UCSD-AML1 (cell line): ENCODE results near the gene CDC20.
A peak's percentile ranks its signal among the peaks of the same experiment; 100 is the strongest.
"Not testable (repeated sequence)": the region's sequence is repeated elsewhere in the genome, so short reads cannot be mapped to it uniquely, and the experiment has no call there.

Source experiments
- DNase-seq: peaks from one replicate; lab custom pipeline; 2025; ENCODE audit not compliant: unreplicated experiment; lab: John Stamatoyannopoulos, UW

The CDC20 gene

DNA sequence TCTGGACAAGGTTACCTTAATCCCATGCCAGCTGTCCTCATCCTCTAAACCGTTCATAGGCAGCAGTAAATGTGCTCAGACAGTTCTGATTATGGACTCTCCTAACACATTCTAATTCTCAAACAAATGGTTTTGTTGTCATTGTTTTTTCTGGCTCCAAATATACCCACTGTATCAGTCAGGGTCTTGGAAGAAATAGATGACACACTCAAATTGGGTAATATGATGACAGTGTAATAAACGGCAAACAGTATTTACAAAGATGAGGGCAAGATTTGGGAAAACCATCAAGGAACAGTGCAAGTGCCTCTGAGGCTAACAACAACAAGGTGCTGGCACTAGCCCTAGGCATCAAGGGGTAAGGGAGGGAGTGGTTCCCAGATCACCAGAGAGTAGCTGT lies 4.3 kb upstream of the CDC20 start:
- DNase-seq = no peak

- no peak for DNase-seq
Observed at GRCh38 chr1:43354936-43355335, 3.8 kb upstream of the CDC20 start.

DNA sequence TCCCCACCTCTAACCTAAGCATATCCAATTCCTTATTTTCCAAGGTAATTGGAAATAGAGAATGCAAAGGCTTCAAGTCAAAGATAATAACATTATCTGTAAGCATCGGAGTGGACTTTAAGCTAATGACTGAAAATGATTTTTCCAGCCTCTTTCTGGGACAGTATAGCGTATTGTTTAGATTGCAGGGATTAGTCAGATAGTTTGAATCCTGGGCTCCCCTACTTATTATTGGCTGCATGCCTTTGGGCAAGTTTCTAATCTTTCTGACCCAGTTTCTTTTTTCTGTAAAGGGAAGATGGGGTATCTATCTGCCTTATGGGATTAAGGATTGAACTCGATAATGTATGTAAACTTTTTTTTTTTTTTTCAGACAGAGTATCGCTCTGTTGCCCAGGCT lies 1.5 kb upstream of the CDC20 start:
- no peak for DNase-seq

- DNase-seq = peak; percentile 62
Observed at GRCh38 chr1:43358121-43358745, 548 bp upstream of the CDC20 start.

- no peak for DNase-seq
Observed at GRCh38 chr1:43359696-43360095, 915 bp downstream of the CDC20 start.

- DNase-seq = no peak
Observed at GRCh38 chr1:43360616-43361015, 1.8 kb downstream of the CDC20 start.

DNA sequence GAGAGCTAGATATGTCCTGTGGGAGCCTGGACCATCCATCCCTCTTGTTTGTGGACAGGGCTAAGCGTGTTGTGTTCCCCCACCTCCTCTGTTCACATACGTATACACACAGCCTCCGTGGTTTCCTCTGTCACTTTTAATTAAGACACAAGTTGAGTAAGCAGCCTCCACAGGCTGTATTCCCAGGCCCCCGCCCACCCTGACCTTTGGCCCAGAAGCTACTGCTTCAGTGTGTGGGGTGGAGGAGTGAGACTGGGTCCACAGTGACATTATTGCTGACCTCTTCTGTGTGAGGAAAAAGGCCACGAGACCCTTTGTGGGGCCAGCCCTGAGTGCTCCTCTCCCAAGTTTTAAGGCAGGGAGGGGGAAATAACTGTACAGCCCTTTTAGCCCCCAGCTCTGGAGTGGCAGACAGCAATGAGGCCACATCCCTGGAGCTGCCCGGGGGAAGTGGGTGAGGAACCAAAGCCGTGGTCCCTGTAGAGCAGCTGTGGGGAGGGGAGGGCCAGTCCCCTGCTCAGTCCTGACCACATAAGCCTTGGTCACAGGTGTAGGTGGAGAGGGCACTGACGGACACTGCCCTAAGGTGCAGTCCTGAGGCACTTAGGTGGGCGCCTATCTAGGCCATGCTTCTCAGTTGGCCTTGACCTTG lies 4.6 kb downstream of the CDC20 start:
- DNase-seq = no peak

DNA sequence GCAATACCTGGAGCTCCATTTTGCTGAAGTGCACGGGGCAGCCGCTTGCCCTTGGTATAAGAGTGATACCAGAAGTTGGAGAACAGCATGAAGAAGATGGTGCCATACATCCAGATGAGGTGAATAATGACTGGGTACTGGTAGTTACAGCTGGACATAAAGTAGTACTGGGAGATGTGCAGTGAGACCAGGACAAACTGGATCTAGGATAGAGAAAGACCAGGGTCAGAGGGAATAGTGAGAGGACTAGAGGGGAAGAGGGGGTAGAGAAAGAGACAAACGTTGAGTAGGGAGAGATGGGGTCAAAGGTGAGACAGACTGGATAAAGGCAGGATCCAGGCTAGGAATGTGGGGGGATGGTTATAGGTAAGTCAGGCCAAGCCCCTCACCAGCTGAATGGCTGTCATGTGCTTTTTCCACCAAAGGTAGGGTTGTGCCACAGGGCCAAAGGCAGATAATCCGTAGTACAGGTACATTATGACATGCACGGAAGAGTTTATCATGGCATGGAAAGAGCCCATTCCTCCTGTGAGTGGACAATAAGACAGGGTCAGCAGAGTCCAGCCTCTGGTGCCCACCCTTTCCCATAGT lies 5.2 kb downstream of the CDC20 start:
- no peak for DNase-seq

- no peak for DNase-seq
Observed at GRCh38 chr1:43365678-43366077, 6.9 kb downstream of the CDC20 start.

- no peak for DNase-seq
Observed at GRCh38 chr1:43366179-43366578, 7.4 kb downstream of the CDC20 start.

DNA sequence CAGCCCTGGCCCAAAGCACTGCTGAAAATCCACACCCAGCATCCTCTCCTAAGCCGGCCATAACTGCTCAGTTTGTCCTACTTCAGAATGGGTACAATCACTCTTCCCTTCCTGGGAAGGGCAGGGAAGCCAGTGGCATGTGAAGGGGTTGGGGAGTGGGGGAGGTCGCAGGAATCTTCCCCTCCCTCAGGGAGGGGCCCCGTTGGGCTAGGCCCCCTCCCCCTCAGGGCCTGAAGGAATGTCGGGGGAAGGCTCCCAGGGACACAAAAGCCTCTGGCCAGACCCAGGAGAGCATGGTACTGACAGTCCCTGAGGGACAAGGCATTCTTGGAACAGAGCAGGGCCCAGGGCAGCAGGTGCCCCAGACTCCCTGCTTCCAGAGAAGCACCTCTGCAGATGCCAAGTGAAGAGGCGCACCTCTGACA lies 7.8 kb downstream of the CDC20 start:
- no peak for DNase-seq

GRCh38 chr1:43367026-43367903 lies 8.5 kb downstream of the CDC20 start:
- no peak for DNase-seq

DNA sequence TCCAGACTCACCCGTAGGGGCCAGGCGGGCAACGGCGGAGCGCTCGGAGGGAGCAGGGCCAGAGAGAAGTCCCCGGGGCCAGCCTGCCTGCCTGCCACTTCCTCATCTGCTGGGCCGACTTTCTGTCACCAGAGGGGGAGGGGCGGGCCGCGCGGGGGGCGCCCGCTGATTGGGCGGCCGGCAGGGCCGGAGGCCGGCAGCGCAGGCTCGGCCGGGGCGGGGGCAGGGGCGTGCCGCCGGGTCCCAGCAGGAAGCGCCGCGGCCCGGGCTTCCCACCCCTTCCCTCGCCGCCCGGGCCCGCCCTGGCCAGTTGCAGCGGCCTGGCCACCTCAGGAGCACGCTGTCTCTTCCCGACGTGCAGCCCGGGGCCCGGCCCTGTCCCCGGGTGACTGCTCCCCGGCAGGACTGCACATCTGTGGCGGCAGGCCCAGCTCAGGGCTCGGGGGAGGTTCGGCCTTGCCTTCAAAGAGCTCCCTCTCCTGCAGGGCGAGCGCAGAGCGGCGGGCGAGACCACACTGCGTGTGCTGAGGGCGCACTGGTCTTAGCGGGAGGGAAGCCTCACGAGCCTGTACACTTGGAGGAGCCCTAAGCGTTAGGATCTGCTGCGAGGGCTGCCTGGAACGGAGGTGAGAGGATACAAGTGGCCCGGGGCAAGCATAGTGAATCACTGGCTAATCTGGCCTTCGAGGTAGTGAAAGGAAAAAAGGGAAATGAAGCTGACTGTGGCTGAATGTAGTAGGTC lies 9.3 kb downstream of the CDC20 start, which contains the start of gene ELOVL1:
ELOVL1 (minus strand) TSS at position 108 of the 742 bp plus-strand sequence. CDS start 2,402 bp downstream, outside the sequence.
- DNase-seq = peak; percentile 94

DNA sequence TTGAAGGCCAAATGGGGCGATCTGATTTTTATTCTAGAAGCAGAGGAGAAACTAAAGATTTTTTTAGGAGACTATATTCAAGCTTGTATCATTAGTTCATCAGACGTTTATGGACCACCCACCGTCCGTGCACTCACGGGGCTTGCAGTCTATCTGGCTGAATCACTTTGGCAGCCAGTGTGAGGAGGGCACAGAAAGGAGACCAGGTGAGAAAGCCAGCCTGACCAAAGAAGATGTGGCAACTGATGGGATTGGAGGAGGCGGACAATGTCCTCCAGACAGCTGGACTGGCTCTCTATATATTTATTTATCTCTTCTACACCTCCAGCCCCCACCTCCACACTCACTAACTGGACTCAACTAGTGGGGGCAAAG lies 9.9 kb downstream of the CDC20 start:
- DNase-seq = no peak

DNA sequence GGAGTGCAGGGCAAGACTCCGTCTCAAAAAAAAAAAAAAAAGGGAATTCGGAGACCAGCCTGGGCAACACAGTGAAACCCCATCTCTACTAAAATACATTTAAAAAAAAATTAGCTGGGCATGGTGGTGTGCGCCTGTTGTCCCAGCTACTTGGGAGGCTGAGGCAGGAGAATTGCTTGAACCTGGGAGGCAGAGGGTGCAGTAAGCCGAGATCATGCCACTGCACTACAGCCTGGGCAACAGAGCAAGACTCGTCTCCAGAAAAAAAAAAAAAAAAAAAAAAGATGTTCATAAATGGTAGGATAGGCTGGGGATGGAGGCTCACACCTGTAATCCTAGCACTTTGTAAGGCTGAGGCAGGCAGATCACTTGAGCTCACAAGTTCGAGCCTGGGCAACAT lies 11.0 kb downstream of the CDC20 start:
- DNase-seq = not testable (repeated sequence)

- no peak for DNase-seq
Observed at GRCh38 chr1:43370564-43370963, 11.8 kb downstream of the CDC20 start.

- DNase-seq = no peak
Observed at GRCh38 chr1:43372172-43372571, 13.4 kb downstream of the CDC20 start.

DNA sequence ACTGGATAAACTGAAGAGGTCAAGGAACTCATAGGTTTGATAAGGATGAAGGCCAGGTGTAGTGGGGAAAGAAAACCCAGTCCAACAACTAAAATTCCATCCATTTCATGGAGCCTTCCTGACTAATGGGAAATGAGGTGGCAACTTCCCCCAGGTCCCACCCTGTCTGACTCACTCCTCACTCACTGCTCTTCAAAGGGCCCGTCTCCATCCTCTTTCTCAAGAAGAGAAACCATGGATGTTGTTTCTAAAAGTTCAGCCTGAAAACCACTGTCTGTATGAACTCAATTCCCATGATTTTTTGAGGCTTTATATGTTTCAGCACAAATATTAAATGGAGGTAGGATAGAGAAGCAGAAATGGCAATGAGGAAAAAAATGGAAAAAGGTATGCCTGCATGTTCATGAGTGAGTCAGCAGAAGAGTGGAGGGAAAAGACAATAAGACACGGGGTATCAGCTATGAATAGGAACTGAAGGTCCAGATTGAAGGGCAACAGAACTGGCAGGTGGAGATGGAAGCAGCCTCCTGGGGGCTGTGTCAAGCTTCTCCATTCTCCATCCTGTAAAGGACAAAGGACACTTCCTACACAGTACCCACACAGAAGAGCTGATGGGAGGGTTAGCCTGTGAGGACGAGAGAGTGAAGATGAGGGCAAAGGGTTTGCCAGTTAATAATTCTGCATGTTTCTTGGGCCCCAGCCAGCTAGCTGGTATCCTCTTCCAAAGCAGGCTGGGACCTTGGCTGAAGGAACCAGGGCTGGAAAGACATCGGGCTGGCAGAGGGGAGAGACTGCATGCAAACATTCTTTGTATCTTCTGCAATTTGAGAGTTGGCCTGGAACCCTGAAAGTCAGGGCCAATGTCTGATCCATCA lies 14.5 kb downstream of the CDC20 start:
- DNase-seq = no peak

DNA sequence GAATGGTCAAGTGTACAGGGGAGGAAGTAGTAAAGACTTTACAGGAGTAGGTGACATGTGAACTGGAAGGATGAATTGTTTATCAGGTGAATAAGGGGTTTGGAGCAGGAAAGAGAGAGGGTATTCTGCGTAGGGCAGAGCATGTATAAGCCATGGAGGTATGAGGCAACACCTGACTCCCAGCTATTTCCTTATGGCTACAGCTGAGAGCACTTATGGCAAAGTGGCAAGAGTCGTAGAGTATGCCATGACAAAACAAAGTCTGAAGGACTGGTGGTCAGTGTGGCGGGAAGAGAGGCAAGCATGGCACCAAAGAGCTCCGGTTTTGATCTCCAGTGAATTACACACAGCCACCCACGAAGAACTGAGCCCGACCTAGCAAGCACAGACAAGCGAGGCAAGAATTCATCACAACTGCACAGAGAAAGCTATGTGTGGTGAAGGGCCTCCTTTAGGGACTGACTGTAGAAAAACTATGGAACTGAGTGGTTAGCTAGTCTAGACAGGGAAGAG lies 18.0 kb downstream of the CDC20 start:
- no peak for DNase-seq

GRCh38 chr1:43377831-43378230 lies 19.1 kb downstream of the CDC20 start:
- no peak for DNase-seq
